Mononuclear cell (primary cell): ENCODE results near the gene TMEM151B. TPM values are rescaled to one million over a fixed set of nuclear protein-coding genes. Genes with fewer than 3 reads are reported as not detected.
"Not testable (repeated sequence)": the region's sequence is repeated elsewhere in the genome, so short reads cannot be mapped to it uniquely, and the experiment has no call there.

Experiments
- H3K27me3 ChIP-seq: 2 replicates; pipeline ENCODE4 v1.6.0; 2011; ENCODE audit warnings: low read length, control low read depth; ENCODE audit not compliant: insufficient read depth
- H3K4me1 ChIP-seq: 2 replicates; pipeline ENCODE4 v1.5.1; 2011; ENCODE audit warnings: mild to moderate bottlenecking, low read length, control low read depth; ENCODE audit not compliant: insufficient read depth
- H3K4me3 ChIP-seq: 2 replicates; pipeline ENCODE4 v1.5.1; 2011; ENCODE audit warnings: mild to moderate bottlenecking, low read length, moderate library complexity
- H3K9me3 ChIP-seq: 2 replicates; pipeline ENCODE4 v1.5.1; 2011; ENCODE audit warnings: low read depth, mild to moderate bottlenecking, control low read depth, low read length
- total RNA-seq: library from RNA; depleted of rRNA; stranded (reverse); fragments of >200 nt; gene quantifications from one replicate; pipeline ENCODE4 v1.2.3, GENCODE V29; 2012

TMEM151B gene
- total RNA-seq, 1 donor, result not detected

- no peak overlapping the region for H3K4me3 ChIP-seq
- H3K27me3 ChIP-seq, result peaks cover 6% of the 10 kb centered on the region
- no peaks in the 10 kb centered on the region for H3K9me3 ChIP-seq
- H3K4me1 ChIP-seq, result no peaks in the 10 kb centered on the region
These were observed 79.8 kb downstream of the TMEM151B start for GRCh38 chr6:44349904-44350649.

GRCh38 chr6:44350650-44350994 is 80.4 kb downstream of the TMEM151B start:
- not testable (repeated sequence) for H3K9me3 ChIP-seq, H3K4me1 ChIP-seq, H3K27me3 ChIP-seq, H3K4me3 ChIP-seq

- no peaks in the 10 kb centered on the region for H3K9me3 ChIP-seq
- no peaks in the 10 kb centered on the region for H3K4me1 ChIP-seq
- no peaks in the 10 kb centered on the region for H3K27me3 ChIP-seq
- no peak overlapping the region for H3K4me3 ChIP-seq
These were observed 82.0 kb downstream of the TMEM151B start for GRCh38 chr6:44352259-44352658.

GRCh38 chr6:44353336-44353735 is 83.1 kb downstream of the TMEM151B start:
- Histone ChIP-seq H3K4me1 (no peaks in the 10 kb centered on the region), H3K4me3 (no peak overlapping the region), H3K9me3 (no peaks in the 10 kb centered on the region), H3K27me3 (no peaks in the 10 kb centered on the region)

- H3K9me3 ChIP-seq, result no peaks in the 10 kb centered on the region
- H3K4me3 ChIP-seq, result no peak overlapping the region
- peaks cover 3% of the 10 kb centered on the region for H3K27me3 ChIP-seq
- H3K4me1 ChIP-seq, result no peaks in the 10 kb centered on the region
These were observed 85.4 kb downstream of the TMEM151B start for GRCh38 chr6:44355640-44356039.

GRCh38 chr6:44356487-44356886 is 86.2 kb downstream of the TMEM151B start:
- Histone ChIP-seq H3K4me1 (no peaks in the 10 kb centered on the region), H3K9me3 (no peaks in the 10 kb centered on the region), H3K4me3 (no peak overlapping the region), H3K27me3 (peaks cover 3% of the 10 kb centered on the region)

Other genes starting within 250 kb of the TMEM151B start
- 10.3 TPM for gene MRPL14, start 143.0 kb upstream of the TMEM151B start, total RNA-seq
- gene TMEM63B, start 142.9 kb upstream of the TMEM151B start, total RNA-seq, result 8.1 TPM
- 0.10 TPM for gene CAPN11, start 111.6 kb upstream of the TMEM151B start, total RNA-seq
- not detected for gene MYMX, start 53.5 kb upstream of the TMEM151B start, total RNA-seq
- 4.4 TPM for gene SLC29A1, start 46.9 kb upstream of the TMEM151B start, total RNA-seq
- gene HSP90AB1, start 23.3 kb upstream of the TMEM151B start, total RNA-seq, result 442 TPM
- gene SLC35B2, start 12.9 kb upstream of the TMEM151B start, total RNA-seq, result 8.2 TPM
- 125 TPM for gene NFKBIE, start 4.9 kb upstream of the TMEM151B start, total RNA-seq
- 4.9 TPM for gene AARS2, start 42.9 kb downstream of the TMEM151B start, total RNA-seq
- not detected for gene SPATS1, start 72.2 kb downstream of the TMEM151B start, total RNA-seq
- gene CDC5L, start 117.3 kb downstream of the TMEM151B start, total RNA-seq, result 30.5 TPM